Measurements from ENCODE around the gene TRAPPC8.
"Not testable (repeated sequence)": the region's sequence is repeated elsewhere in the genome, so short reads cannot be mapped to it uniquely, and the experiment has no call there.

The TRAPPC8 gene

GRCh38 chr18:31931886-31932240, 11.1 kb downstream of the TRAPPC8 start:
- no peak for DNase-seq
- Histone ChIP-seq H3K9me3 (ENCODE audit: severe bottlenecking) (no peaks in the 10 kb centered on the region), H3K4me3 (ENCODE audit: low read depth, low read length) (no peak overlapping the region), H3K27me3 (ENCODE audit: insufficient read depth, low read depth, severe bottlenecking) (no peaks in the 10 kb centered on the region), H3K27ac (no peak overlapping the region), H3K36me3 (peaks cover 31% of the 10 kb centered on the region)
- TF ChIP-seq CTCF (IDR thresholded peaks at IDR 0.05; ENCODE audit: low read depth, low read length), result no peak

DNA sequence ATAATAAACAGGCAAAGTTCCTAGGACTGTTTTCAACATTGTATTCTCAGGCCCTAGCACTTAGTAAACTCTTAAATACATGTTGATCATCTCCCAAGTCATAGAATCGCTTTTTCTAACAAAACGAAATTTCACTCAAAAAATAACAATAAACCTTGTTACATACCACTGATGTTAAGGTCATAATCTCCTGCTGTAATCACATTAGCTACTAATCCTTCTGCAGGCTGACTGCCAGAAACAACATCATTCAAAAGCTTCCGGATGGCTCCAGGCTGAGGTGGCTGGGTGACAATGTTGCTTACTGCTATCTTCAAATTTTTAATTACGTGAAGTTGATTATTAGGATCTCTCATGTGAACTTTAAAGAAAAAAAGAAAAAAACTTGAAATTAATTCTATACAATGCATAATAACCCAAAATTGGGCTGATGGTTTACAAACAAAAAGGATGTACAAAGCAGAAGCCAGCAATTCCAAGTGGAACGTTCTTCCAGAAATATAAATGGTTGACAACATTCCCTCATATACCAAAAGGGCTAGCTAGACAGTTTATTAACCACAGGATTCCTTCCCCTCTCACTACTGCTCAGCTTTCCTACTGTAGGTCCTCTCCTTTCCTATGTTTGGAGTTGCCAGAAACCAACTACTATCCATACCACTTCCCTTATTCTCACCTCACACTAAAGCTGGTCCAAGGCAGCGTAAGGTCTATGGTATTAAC, 11.6 kb downstream of the TRAPPC8 start:
- TF ChIP-seq CTCF (IDR thresholded peaks at IDR 0.05; ENCODE audit: low read depth, low read length), result no peak
- peak; percentile 49 for DNase-seq
- Histone ChIP-seq H3K27me3 (ENCODE audit: insufficient read depth, low read depth, severe bottlenecking) (no peaks in the 10 kb centered on the region), H3K27ac (no peak overlapping the region), H3K9me3 (ENCODE audit: severe bottlenecking) (no peaks in the 10 kb centered on the region), H3K4me3 (ENCODE audit: low read depth, low read length) (no peak overlapping the region), H3K36me3 (peaks cover 36% of the 10 kb centered on the region)

- Histone ChIP-seq H3K9me3 (ENCODE audit: severe bottlenecking) (no peaks in the 10 kb centered on the region), H3K36me3 (peaks cover 30% of the 10 kb centered on the region), H3K4me3 (ENCODE audit: low read depth, low read length) (no peak overlapping the region), H3K27ac (no peak overlapping the region), H3K27me3 (ENCODE audit: insufficient read depth, low read depth, severe bottlenecking) (no peaks in the 10 kb centered on the region)
- TF ChIP-seq CTCF (IDR thresholded peaks at IDR 0.05; ENCODE audit: low read depth, low read length), result no peak
- no peak for DNase-seq
These were observed 13.7 kb downstream of the TRAPPC8 start for GRCh38 chr18:31929273-31929672.

- H3K9me3 ChIP-seq (ENCODE audit: severe bottlenecking); DNase-seq; H3K27me3 ChIP-seq (ENCODE audit: insufficient read depth, low read depth, severe bottlenecking); H3K27ac ChIP-seq; H3K4me3 ChIP-seq (ENCODE audit: low read depth, low read length): not testable (repeated sequence)
- peaks cover 38% of the 10 kb centered on the region for H3K36me3 ChIP-seq
These were observed 15.9 kb downstream of the TRAPPC8 start for GRCh38 chr18:31926988-31927387.

- Histone ChIP-seq H3K9me3 (ENCODE audit: severe bottlenecking) (no peaks in the 10 kb centered on the region), H3K36me3 (peaks cover 13% of the 10 kb centered on the region), H3K4me3 (ENCODE audit: low read depth, low read length) (no peak overlapping the region), H3K27me3 (ENCODE audit: insufficient read depth, low read depth, severe bottlenecking) (no peaks in the 10 kb centered on the region), H3K27ac (no peak overlapping the region)
- TF ChIP-seq CTCF (IDR thresholded peaks at IDR 0.05; ENCODE audit: low read depth, low read length), result no peak
- no peak for DNase-seq
These were observed 22.7 kb downstream of the TRAPPC8 start for GRCh38 chr18:31920277-31920676.

GRCh38 chr18:31919366-31919765, 23.6 kb downstream of the TRAPPC8 start:
- H3K4me3 ChIP-seq (ENCODE audit: low read depth, low read length); DNase-seq; H3K9me3 ChIP-seq (ENCODE audit: severe bottlenecking); H3K27me3 ChIP-seq (ENCODE audit: insufficient read depth, low read depth, severe bottlenecking); H3K27ac ChIP-seq: not testable (repeated sequence)
- H3K36me3 ChIP-seq, result peaks cover 13% of the 10 kb centered on the region

DNA sequence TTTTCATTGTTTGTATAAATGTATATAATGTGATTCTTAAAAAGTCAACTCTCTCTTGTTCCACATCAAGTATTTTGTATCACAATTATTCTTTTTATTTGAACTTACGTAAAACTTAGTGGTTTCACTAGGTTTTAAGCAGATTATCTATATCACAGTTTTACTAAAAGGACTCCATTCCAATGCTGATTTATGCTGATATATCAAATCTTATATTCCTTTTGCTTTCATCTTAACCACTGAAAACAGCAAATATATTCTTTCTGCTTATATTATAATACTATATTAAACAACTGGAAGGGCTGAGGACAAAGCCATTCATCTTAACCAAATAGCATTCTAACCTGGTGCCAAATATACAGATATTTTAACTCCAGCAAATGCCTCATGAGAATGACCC, 24.2 kb downstream of the TRAPPC8 start:
- DNase-seq, result no peak
- Histone ChIP-seq H3K36me3 (peaks cover 10% of the 10 kb centered on the region), H3K9me3 (ENCODE audit: severe bottlenecking) (no peaks in the 10 kb centered on the region), H3K4me3 (ENCODE audit: low read depth, low read length) (no peak overlapping the region), H3K27me3 (ENCODE audit: insufficient read depth, low read depth, severe bottlenecking) (no peaks in the 10 kb centered on the region), H3K27ac (no peak overlapping the region)
- no peak for TF ChIP-seq CTCF (IDR thresholded peaks at IDR 0.05; ENCODE audit: low read depth, low read length)
